HepG2 (cell line): ENCODE measurements around the gene FETUB. TPM values are rescaled to one million over a fixed set of nuclear protein-coding genes. Genes with fewer than 3 reads are reported as not detected.

Experiments used
- DNMT3B ChIP-seq: conservative IDR thresholded peaks from 2 replicates; pipeline ENCODE4 v1.6.1; 2016; ENCODE audit warnings: missing biosample characterization, control low read depth
- ERF ChIP-seq: IDR thresholded peaks from 2 replicates; pipeline ENCODE4 v1.6.1; 2018; ENCODE audit warnings: missing biosample characterization, missing genetic modification reagents
- FOXC1 ChIP-seq: sonication (generic); formaldehyde crosslinking; IDR thresholded peaks from 2 replicates; pipeline ENCODE4 v1.8.0; 2022; ENCODE audit warnings: mild to moderate bottlenecking, missing genetic modification reagents, borderline replicate concordance
- GABPA ChIP-seq, 2 experiments: IDR thresholded peaks; 2 replicates each; pipeline ENCODE4 v1.6.1; 2011 to 2016; ENCODE audit warnings: low read depth in 2 of 2, low read length in 1 of 2, missing biosample characterization in 1 of 2, missing genetic modification characterization in 1 of 2
- MAZ ChIP-seq, 2 experiments: sonication (generic) in 1 of 2; formaldehyde crosslinking in 1 of 2; IDR thresholded peaks; 2 replicates each; pipeline versions ENCODE4 v1.5.0 to v1.6.1; 2012 to 2020; ENCODE audit warnings: low read depth in 2 of 2, mild to moderate bottlenecking in 2 of 2, borderline replicate concordance in 1 of 2, improper control_type of control experiment in 1 of 2, low read length in 1 of 2, missing genetic modification reagents in 1 of 2, moderate library complexity in 1 of 2
- MTERF4 ChIP-seq: sonication (generic); formaldehyde crosslinking; IDR thresholded peaks from 2 replicates; pipeline ENCODE4 v1.8.0; 2023; ENCODE audit warnings: mild to moderate bottlenecking, missing genetic modification reagents
- PHB2 ChIP-seq: fragments of 450-650 bp; IDR thresholded peaks from 2 replicates; pipeline ENCODE4 v1.6.1; 2018; ENCODE audit not compliant: partially characterized antibody
- PLSCR1 ChIP-seq: sonication (generic); formaldehyde crosslinking; IDR thresholded peaks from 2 replicates; pipeline ENCODE4 v1.5.0; 2020; ENCODE audit warnings: missing genetic modification reagents, mild to moderate bottlenecking, borderline replicate concordance
- RAD21 ChIP-seq: fragments of 450-650 bp; formaldehyde crosslinking; IDR thresholded peaks from 2 replicates; pipeline ENCODE4 v1.5.0; 2020; ENCODE audit warnings: mild to moderate bottlenecking
- SATB2 ChIP-seq: sonication (generic); formaldehyde crosslinking; IDR thresholded peaks from 2 replicates; pipeline ENCODE4 v1.5.0; 2020; ENCODE audit warnings: missing genetic modification reagents
- YEATS4 ChIP-seq: sonication (generic); formaldehyde crosslinking; IDR thresholded peaks from 2 replicates; pipeline ENCODE4 v1.4.0; 2020; ENCODE audit warnings: missing genetic modification reagents, borderline replicate concordance
- ZBTB1 ChIP-seq: sonication (generic); formaldehyde crosslinking; IDR thresholded peaks from 2 replicates; pipeline ENCODE4 v1.4.0; 2020; ENCODE audit warnings: missing genetic modification reagents, borderline replicate concordance
- ZC3H4 ChIP-seq: sonication (generic); formaldehyde crosslinking; IDR thresholded peaks from 2 replicates; pipeline ENCODE4 v1.4.0; 2020; ENCODE audit warnings: missing genetic modification reagents, borderline replicate concordance
- ZNF124 ChIP-seq: sonication (generic); formaldehyde crosslinking; IDR thresholded peaks from 2 replicates; pipeline ENCODE4 v1.4.0; 2020; ENCODE audit warnings: missing genetic modification reagents
- ZNF256 ChIP-seq: sonication (generic); formaldehyde crosslinking; conservative IDR thresholded peaks from 2 replicates; pipeline ENCODE4 v1.4.0; 2020; ENCODE audit warnings: missing genetic modification reagents
- ZNF513 ChIP-seq: sonication (generic); formaldehyde crosslinking; conservative IDR thresholded peaks from 2 replicates; pipeline ENCODE4 v1.5.0; 2020; ENCODE audit warnings: missing genetic modification reagents
- ZNF572 ChIP-seq: sonication (generic); formaldehyde crosslinking; IDR thresholded peaks from 2 replicates; pipeline ENCODE4 v1.5.1; 2020; ENCODE audit warnings: mild to moderate bottlenecking, missing genetic modification reagents
- ZNF672 ChIP-seq: sonication (generic); formaldehyde crosslinking; IDR thresholded peaks from 2 replicates; pipeline ENCODE4 v1.8.1; 2022; ENCODE audit warnings: missing genetic modification reagents
- ZNF883 ChIP-seq: sonication (generic); formaldehyde crosslinking; IDR thresholded peaks from 2 replicates; pipeline ENCODE4 v1.5.1; 2020; ENCODE audit warnings: mild to moderate bottlenecking, missing genetic modification reagents; ENCODE audit errors: not compliant biosample characterization
- ZSCAN31 ChIP-seq: sonication (generic); formaldehyde crosslinking; IDR thresholded peaks from 2 replicates; pipeline ENCODE4 v1.5.0; 2020; ENCODE audit warnings: low read depth, mild to moderate bottlenecking, missing genetic modification reagents
- polyA plus RNA-seq, 8 experiments: library from polyadenylated mRNA; depleted of rRNA in 3 of 8; stranded (reverse) in 7 of 8; unstranded in 1 of 8; fragments of >200 nt; fragmentation: Illumina TruSeq in 4 of 8; extraction: Trizol in 4 of 8; gene quantifications; 2 replicates each; pipeline versions ENCODE4 v1.2.1 to v1.2.3, GENCODE V29; 2011 to 2016; ENCODE audit warnings: low read depth in 4 of 8, missing spikeins in 1 of 8, mixed read lengths in 1 of 8; ENCODE audit not compliant: insufficient read depth in 1 of 8
- total RNA-seq, 5 experiments: library from RNA; depleted of rRNA; stranded (reverse); fragments of >200 nt; fragmentation: Illumina TruSeq; extraction: Trizol; gene quantifications; 2 replicates each; pipeline ENCODE4 v1.2.3, GENCODE V29; 2016; ENCODE audit warnings: low read depth in 1 of 5

The FETUB gene
- total and polyA plus RNA-seq, 2 of the 13 experiments (the other 11 are each of a cell fraction or from before 2014, with no cell fraction given) = 2.1 to 4.4 TPM

- TF ChIP-seq GABPA (IDR thresholded peaks at IDR 0.05; ENCODE audit: low read depth, low read length) = no peak
- peak; percentile 41; the same call in 1 of the 2 replicates for TF ChIP-seq GABPA (CRISPR knock-in tag; IDR thresholded peaks at IDR 0.05; ENCODE audit: low read depth)
- no peak for TF ChIP-seq PLSCR1 (CRISPR knock-in tag)
- TF ChIP-seq MTERF4 (CRISPR knock-in tag) = no peak
- TF ChIP-seq ZNF513 (CRISPR knock-in tag) = no peak
- TF ChIP-seq ZNF124 (CRISPR knock-in tag) = no peak
- no peak for TF ChIP-seq YEATS4 (CRISPR knock-in tag)
- no peak for TF ChIP-seq ZNF883 (CRISPR knock-in tag)
- TF ChIP-seq FOXC1 (CRISPR knock-in tag) = no peak
- no peak for TF ChIP-seq ZSCAN31 (CRISPR knock-in tag)
- TF ChIP-seq ZNF572 (CRISPR knock-in tag) = no peak
- TF ChIP-seq ZNF256 = no peak
- TF ChIP-seq RAD21 (CRISPR knock-in tag) = peak; percentile 34; the same call in 1 of the 2 replicates
- no peak for TF ChIP-seq ZNF672
- TF ChIP-seq MAZ (IDR thresholded peaks at IDR 0.05; ENCODE audit: borderline replicate concordance, low read depth, low read length) = 0 out of 2 replicates have a peak, but pooled peaks have one; percentile 27
- TF ChIP-seq MAZ (CRISPR knock-in tag; IDR thresholded peaks at IDR 0.05; ENCODE audit: low read depth) = no peak
- no peak for TF ChIP-seq ZC3H4 (CRISPR knock-in tag)
- no peak for TF ChIP-seq PHB2
- no peak for TF ChIP-seq SATB2 (CRISPR knock-in tag)
- no peak for TF ChIP-seq ERF (CRISPR knock-in tag)
- no peak for TF ChIP-seq ZBTB1 (CRISPR knock-in tag)
- no peak for TF ChIP-seq DNMT3B (CRISPR knock-in tag)
Observed at GRCh38 chr3:186653984-186654383, 13.8 kb downstream of the FETUB start (continued).
